ENCODE results near the gene NTM.

DNA sequence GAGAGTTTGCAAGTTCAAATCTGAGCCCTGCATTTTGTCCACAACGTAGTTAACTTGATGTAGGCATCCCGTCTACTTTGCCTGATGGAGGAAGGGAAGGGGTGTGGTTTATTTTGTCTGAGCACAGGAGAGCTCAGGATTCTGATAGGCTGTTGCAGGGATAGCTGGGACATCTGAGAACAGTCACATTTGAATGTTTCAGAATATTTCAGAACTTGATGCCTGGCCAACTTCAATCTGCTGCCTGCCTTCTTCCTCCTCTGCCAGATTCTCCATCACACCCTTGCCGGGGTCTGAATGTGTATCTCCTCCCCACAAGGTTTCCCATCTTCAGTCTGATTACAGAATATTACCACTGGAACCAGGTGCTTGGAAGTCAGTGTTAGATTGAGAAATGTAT, 51.6 kb downstream of the NTM start:
- TF ChIP-seq EP300 (IDR thresholded peaks at IDR 0.05; ENCODE audit: low read depth) (no peak), POLR2AphosphoS5 (IDR thresholded peaks at IDR 0.05) (no peak)
- TF ChIP-seq, protein P1, sequence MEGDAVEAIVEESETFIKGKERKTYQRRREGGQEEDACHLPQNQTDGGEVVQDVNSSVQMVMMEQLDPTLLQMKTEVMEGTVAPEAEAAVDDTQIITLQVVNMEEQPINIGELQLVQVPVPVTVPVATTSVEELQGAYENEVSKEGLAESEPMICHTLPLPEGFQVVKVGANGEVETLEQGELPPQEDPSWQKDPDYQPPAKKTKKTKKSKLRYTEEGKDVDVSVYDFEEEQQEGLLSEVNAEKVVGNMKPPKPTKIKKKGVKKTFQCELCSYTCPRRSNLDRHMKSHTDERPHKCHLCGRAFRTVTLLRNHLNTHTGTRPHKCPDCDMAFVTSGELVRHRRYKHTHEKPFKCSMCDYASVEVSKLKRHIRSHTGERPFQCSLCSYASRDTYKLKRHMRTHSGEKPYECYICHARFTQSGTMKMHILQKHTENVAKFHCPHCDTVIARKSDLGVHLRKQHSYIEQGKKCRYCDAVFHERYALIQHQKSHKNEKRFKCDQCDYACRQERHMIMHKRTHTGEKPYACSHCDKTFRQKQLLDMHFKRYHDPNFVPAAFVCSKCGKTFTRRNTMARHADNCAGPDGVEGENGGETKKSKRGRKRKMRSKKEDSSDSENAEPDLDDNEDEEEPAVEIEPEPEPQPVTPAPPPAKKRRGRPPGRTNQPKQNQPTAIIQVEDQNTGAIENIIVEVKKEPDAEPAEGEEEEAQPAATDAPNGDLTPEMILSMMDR (IDR thresholded peaks at IDR 0.05), result no peak

Data from transverse colon (tissue), 4 donors.